SJSA1 (cell line): ENCODE measurements around the gene DENND2A. TPM values are rescaled to one million over a fixed set of nuclear protein-coding genes. Genes with fewer than 3 reads are reported as not detected.
A peak's percentile ranks its signal among the peaks of the same experiment; 100 is the strongest.

Experiments used
- DNase-seq, 2 experiments: peaks; one replicate each; pipeline ENCODE4 v3.0.0-alpha.2; 2015 to 2020; ENCODE audit warnings: low spot score in 2 of 2, low read depth in 1 of 2
- H3K27ac ChIP-seq: fragments of 250-450 bp; sonication (Bioruptor Pico); 2 replicates; pipeline ENCODE4 v1.5.1; 2020; ENCODE audit warnings: mild to moderate bottlenecking, moderate library complexity
- H3K27me3 ChIP-seq: fragments of 250-450 bp; sonication (Bioruptor Pico); replicated peaks from 2 replicates; pipeline ENCODE4 v1.5.1; 2020; ENCODE audit warnings: mild to moderate bottlenecking, moderate library complexity
- H3K36me3 ChIP-seq: fragments of 250-450 bp; sonication (Bioruptor Pico); 2 replicates; pipeline ENCODE4 v1.5.1; 2020; ENCODE audit warnings: mild to moderate bottlenecking
- H3K4me1 ChIP-seq: fragments of 250-450 bp; sonication (Bioruptor Pico); replicated peaks from 2 replicates; pipeline ENCODE4 v1.6.1; 2021; ENCODE audit warnings: mild to moderate bottlenecking
- H3K4me3 ChIP-seq: fragments of 250-450 bp; sonication (Bioruptor Pico); 2 replicates; pipeline ENCODE4 v1.5.1; 2020; ENCODE audit warnings: mild to moderate bottlenecking
- H3K9me3 ChIP-seq: fragments of 250-450 bp; sonication (Bioruptor Pico); replicated peaks from 2 replicates; pipeline ENCODE4 v1.5.1; 2020; ENCODE audit warnings: mild to moderate bottlenecking
- total RNA-seq: library from RNA; depleted of rRNA; stranded (reverse); fragments of >200 nt; shearing (Covaris generic); gene quantifications from 2 replicates; pipeline ENCODE4 v1.2.3, GENCODE V29; 2014; rRNA removed

The DENND2A gene
- 10.2 and 30.0 TPM in 2 replicates for total RNA-seq

GRCh38 chr7:140640727-140641523, at the start of gene DENND2A:
TSS of gene DENND2A (minus strand) at chr7:140640813. CDS start at chr7:140602397, 38,416 bp downstream.
- Histone ChIP-seq H3K27me3 (no peaks in the 10 kb centered on the region), H3K9me3 (no peaks in the 10 kb centered on the region), H3K4me3 (peak within 1 kb of the TSS; percentile 73), H3K4me1 (peaks cover 40% of the 10 kb centered on the region), H3K27ac (peak within 1 kb of the TSS; percentile 86), H3K36me3 (peaks cover 4% of the 10 kb centered on the region; the same call in 1 of the 2 replicates)
- peak; percentile 60 to 66 for DNase-seq

- H3K9me3 ChIP-seq = no peaks in the 10 kb centered on the region
- H3K4me1 ChIP-seq = no peaks in the 10 kb centered on the region
- DNase-seq = no peak
- H3K36me3 ChIP-seq = no peaks in the 10 kb centered on the region
- H3K27ac ChIP-seq = no peak overlapping the region
- no peaks in the 10 kb centered on the region for H3K27me3 ChIP-seq
- no peak overlapping the region for H3K4me3 ChIP-seq
Observed at GRCh38 chr7:140689199-140690152, 48.9 kb upstream of the DENND2A start.

GRCh38 chr7:140688341-140688740, 47.7 kb upstream of the DENND2A start:
- Histone ChIP-seq H3K36me3 (no peaks in the 10 kb centered on the region), H3K4me3 (no peak overlapping the region), H3K27ac (no peak overlapping the region), H3K4me1 (no peaks in the 10 kb centered on the region), H3K9me3 (no peaks in the 10 kb centered on the region), H3K27me3 (no peaks in the 10 kb centered on the region)
- no peak for DNase-seq

- H3K36me3 ChIP-seq = no peaks in the 10 kb centered on the region
- H3K27ac ChIP-seq = no peak overlapping the region
- H3K4me3 ChIP-seq = no peak overlapping the region
- no peaks in the 10 kb centered on the region for H3K27me3 ChIP-seq
- no peaks in the 10 kb centered on the region for H3K9me3 ChIP-seq
- no peak for DNase-seq
- H3K4me1 ChIP-seq = no peaks in the 10 kb centered on the region
Observed at GRCh38 chr7:140686921-140687320, 46.3 kb upstream of the DENND2A start.

GRCh38 chr7:140685407-140686087, 44.9 kb upstream of the DENND2A start:
- no peaks in the 10 kb centered on the region for H3K9me3 ChIP-seq
- H3K36me3 ChIP-seq = no peaks in the 10 kb centered on the region
- no peaks in the 10 kb centered on the region for H3K27me3 ChIP-seq
- no peak for DNase-seq
- no peaks in the 10 kb centered on the region for H3K4me1 ChIP-seq
- H3K4me3 ChIP-seq = no peak overlapping the region
- no peak overlapping the region for H3K27ac ChIP-seq

GRCh38 chr7:140684066-140684950, 43.7 kb upstream of the DENND2A start:
- no peak overlapping the region for H3K27ac ChIP-seq
- no peaks in the 10 kb centered on the region for H3K4me1 ChIP-seq
- no peaks in the 10 kb centered on the region for H3K27me3 ChIP-seq
- DNase-seq = no peak
- no peak overlapping the region for H3K4me3 ChIP-seq
- H3K9me3 ChIP-seq = no peaks in the 10 kb centered on the region
- H3K36me3 ChIP-seq = no peaks in the 10 kb centered on the region

- DNase-seq = no peak
- Histone ChIP-seq H3K27me3 (no peaks in the 10 kb centered on the region), H3K4me1 (no peaks in the 10 kb centered on the region), H3K9me3 (no peaks in the 10 kb centered on the region), H3K27ac (no peak overlapping the region), H3K4me3 (no peak overlapping the region), H3K36me3 (no peaks in the 10 kb centered on the region)
Observed at GRCh38 chr7:140683657-140684056, 43.0 kb upstream of the DENND2A start.

GRCh38 chr7:140681766-140682165, 41.2 kb upstream of the DENND2A start:
- H3K36me3 ChIP-seq = no peaks in the 10 kb centered on the region
- H3K27me3 ChIP-seq = no peaks in the 10 kb centered on the region
- no peak overlapping the region for H3K27ac ChIP-seq
- no peak overlapping the region for H3K4me3 ChIP-seq
- no peak for DNase-seq
- H3K4me1 ChIP-seq = no peaks in the 10 kb centered on the region
- H3K9me3 ChIP-seq = no peaks in the 10 kb centered on the region

GRCh38 chr7:140680886-140681285, 40.3 kb upstream of the DENND2A start:
- no peaks in the 10 kb centered on the region for H3K27me3 ChIP-seq
- no peaks in the 10 kb centered on the region for H3K9me3 ChIP-seq
- no peak overlapping the region for H3K27ac ChIP-seq
- H3K36me3 ChIP-seq = no peaks in the 10 kb centered on the region
- no peaks in the 10 kb centered on the region for H3K4me1 ChIP-seq
- H3K4me3 ChIP-seq = no peak overlapping the region
- no peak for DNase-seq

- H3K36me3 ChIP-seq = no peaks in the 10 kb centered on the region
- no peak overlapping the region for H3K27ac ChIP-seq
- no peaks in the 10 kb centered on the region for H3K9me3 ChIP-seq
- H3K27me3 ChIP-seq = no peaks in the 10 kb centered on the region
- no peaks in the 10 kb centered on the region for H3K4me1 ChIP-seq
- no peak overlapping the region for H3K4me3 ChIP-seq
- no peak for DNase-seq
Observed at GRCh38 chr7:140679186-140679585, 38.6 kb upstream of the DENND2A start.

GRCh38 chr7:140678816-140679130, 38.2 kb upstream of the DENND2A start:
- peaks cover under 1% of the 10 kb centered on the region for H3K4me1 ChIP-seq

GRCh38 chr7:140678081-140678815, 37.6 kb upstream of the DENND2A start:
- no peak for DNase-seq
- no peaks in the 10 kb centered on the region for H3K9me3 ChIP-seq
- no peak overlapping the region for H3K4me3 ChIP-seq

More at GRCh38 chr7:140678816-140679130, 38.2 kb upstream of the DENND2A start:
- no peaks in the 10 kb centered on the region for H3K9me3 ChIP-seq
- no peak for DNase-seq
- no peak overlapping the region for H3K27ac ChIP-seq
- no peak overlapping the region for H3K4me3 ChIP-seq
- no peaks in the 10 kb centered on the region for H3K27me3 ChIP-seq
- no peaks in the 10 kb centered on the region for H3K36me3 ChIP-seq

More at GRCh38 chr7:140678081-140678815, 37.6 kb upstream of the DENND2A start:
- Histone ChIP-seq H3K27ac (no peak overlapping the region), H3K27me3 (no peaks in the 10 kb centered on the region), H3K4me1 (peaks cover 6% of the 10 kb centered on the region), H3K36me3 (no peaks in the 10 kb centered on the region)
